Measurements from ENCODE around the gene PKM.

PKM gene

GRCh38 chr15:72189250-72189902, 41.6 kb downstream of the PKM start:
- H3K4me1 Mint-ChIP-seq (ENCODE audit: low read depth): peaks cover 5% of the 10 kb centered on the region
- H3K4me3 Mint-ChIP-seq: no peak overlapping the region
- no peaks in the 10 kb centered on the region for H3K9me3 Mint-ChIP-seq
- H3K27ac Mint-ChIP-seq: no peak overlapping the region
- peaks cover 25% of the 10 kb centered on the region for H3K27me3 Mint-ChIP-seq
- intact Hi-C loops (cut with micrococcal nuclease): no loop called here
- no peaks in the 10 kb centered on the region for H3K36me3 Mint-ChIP-seq (ENCODE audit: low read depth)

GRCh38 chr15:72184165-72184811, 46.7 kb downstream of the PKM start:
- H3K9me3 Mint-ChIP-seq: no peaks in the 10 kb centered on the region
- no peaks in the 10 kb centered on the region for H3K4me1 Mint-ChIP-seq (ENCODE audit: low read depth)
- intact Hi-C loops (cut with micrococcal nuclease): no loop called here
- no peak overlapping the region for H3K27ac Mint-ChIP-seq
- peaks cover 33% of the 10 kb centered on the region for H3K27me3 Mint-ChIP-seq
- H3K4me3 Mint-ChIP-seq: no peak overlapping the region
- H3K36me3 Mint-ChIP-seq (ENCODE audit: low read depth): no peaks in the 10 kb centered on the region

GRCh38 chr15:72183781-72184164, 47.2 kb downstream of the PKM start:
- no peaks in the 10 kb centered on the region for H3K4me1 Mint-ChIP-seq (ENCODE audit: low read depth)
- no peak overlapping the region for H3K27ac Mint-ChIP-seq
- no peaks in the 10 kb centered on the region for H3K36me3 Mint-ChIP-seq (ENCODE audit: low read depth)
- no peak overlapping the region for H3K4me3 Mint-ChIP-seq
- H3K27me3 Mint-ChIP-seq: peaks cover 33% of the 10 kb centered on the region
- no peaks in the 10 kb centered on the region for H3K9me3 Mint-ChIP-seq
- intact Hi-C loops (cut with micrococcal nuclease): no loop called here

GRCh38 chr15:72182673-72183072, 48.3 kb downstream of the PKM start:
- intact Hi-C loops (cut with micrococcal nuclease): no loop called here
- Mint-ChIP-seq H3K36me3 (ENCODE audit: low read depth) (no peaks in the 10 kb centered on the region), H3K9me3 (no peaks in the 10 kb centered on the region), H3K4me1 (ENCODE audit: low read depth) (no peaks in the 10 kb centered on the region), H3K27ac (no peak overlapping the region), H3K27me3 (peaks cover 30% of the 10 kb centered on the region), H3K4me3 (no peak overlapping the region)

DNA sequence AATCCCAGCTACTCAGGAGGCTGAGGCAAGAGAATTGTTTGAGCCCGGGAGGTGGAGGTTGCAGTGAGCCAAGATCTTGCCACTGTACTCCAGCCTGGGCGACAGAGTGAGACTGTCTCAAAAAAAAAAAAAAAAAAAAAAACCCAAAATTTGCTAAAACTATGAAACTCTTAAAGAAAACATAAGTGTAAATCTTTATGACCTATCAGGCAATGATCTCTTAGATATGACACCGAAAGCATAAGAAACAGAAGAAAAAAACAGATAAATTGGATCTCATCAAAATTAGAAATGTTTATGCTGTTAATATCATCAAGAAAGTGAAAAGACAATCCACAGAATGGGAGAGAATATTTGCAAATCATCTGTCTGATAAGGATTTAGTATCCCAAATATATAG, 48.7 kb downstream of the PKM start:
- Mint-ChIP-seq H3K4me3 (no peak overlapping the region), H3K27me3 (peaks cover 28% of the 10 kb centered on the region), H3K9me3 (no peaks in the 10 kb centered on the region), H3K4me1 (ENCODE audit: low read depth) (no peaks in the 10 kb centered on the region), H3K27ac (no peak overlapping the region), H3K36me3 (ENCODE audit: low read depth) (no peaks in the 10 kb centered on the region)
- intact Hi-C loops (cut with micrococcal nuclease): no loop called here

- H3K27me3 Mint-ChIP-seq: peaks cover 24% of the 10 kb centered on the region
- no peak overlapping the region for H3K4me3 Mint-ChIP-seq
- no peaks in the 10 kb centered on the region for H3K9me3 Mint-ChIP-seq
- intact Hi-C loops (cut with micrococcal nuclease): no loop called here
- no peak overlapping the region for H3K27ac Mint-ChIP-seq
- H3K36me3 Mint-ChIP-seq (ENCODE audit: low read depth): no peaks in the 10 kb centered on the region
- H3K4me1 Mint-ChIP-seq (ENCODE audit: low read depth): no peaks in the 10 kb centered on the region
These were observed 50.1 kb downstream of the PKM start for GRCh38 chr15:72180761-72181324.

DNA sequence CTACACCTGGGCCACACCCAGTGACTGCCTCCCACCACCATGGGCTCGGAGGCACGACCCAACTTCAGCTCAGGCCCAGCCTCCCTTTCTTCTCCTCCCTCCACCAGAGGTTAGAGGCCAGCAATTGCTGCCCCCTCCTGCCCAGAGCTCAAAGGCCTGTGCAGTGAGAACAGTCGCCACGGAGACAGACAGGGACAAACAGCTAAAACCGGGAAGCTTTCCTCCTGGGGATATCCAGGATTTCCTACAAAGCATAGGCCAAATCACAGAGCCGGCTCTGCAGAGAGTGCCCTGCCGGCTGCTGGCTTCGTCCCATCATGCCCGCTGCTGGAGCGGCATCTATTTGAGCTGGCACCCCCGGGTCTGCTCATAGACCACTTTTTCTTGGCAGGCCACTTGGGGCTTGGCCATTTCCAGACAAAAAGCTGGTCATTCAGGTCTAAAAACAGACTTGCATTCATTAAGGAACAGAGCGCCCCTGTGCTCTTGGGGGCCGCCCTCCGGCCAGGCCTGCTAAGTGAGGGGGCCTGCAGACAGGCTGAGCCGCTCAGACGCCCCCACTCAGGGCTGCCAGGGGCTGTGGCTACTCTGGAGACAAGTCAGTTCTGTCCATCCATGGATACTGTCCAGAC, 50.9 kb downstream of the PKM start:
- H3K4me3 Mint-ChIP-seq: no peak overlapping the region
- no peak overlapping the region for H3K27ac Mint-ChIP-seq
- no peaks in the 10 kb centered on the region for H3K4me1 Mint-ChIP-seq (ENCODE audit: low read depth)
- H3K9me3 Mint-ChIP-seq: no peaks in the 10 kb centered on the region
- H3K27me3 Mint-ChIP-seq: peaks cover 22% of the 10 kb centered on the region
- no peaks in the 10 kb centered on the region for H3K36me3 Mint-ChIP-seq (ENCODE audit: low read depth)
- intact Hi-C loops (cut with micrococcal nuclease): no loop called here

DNA sequence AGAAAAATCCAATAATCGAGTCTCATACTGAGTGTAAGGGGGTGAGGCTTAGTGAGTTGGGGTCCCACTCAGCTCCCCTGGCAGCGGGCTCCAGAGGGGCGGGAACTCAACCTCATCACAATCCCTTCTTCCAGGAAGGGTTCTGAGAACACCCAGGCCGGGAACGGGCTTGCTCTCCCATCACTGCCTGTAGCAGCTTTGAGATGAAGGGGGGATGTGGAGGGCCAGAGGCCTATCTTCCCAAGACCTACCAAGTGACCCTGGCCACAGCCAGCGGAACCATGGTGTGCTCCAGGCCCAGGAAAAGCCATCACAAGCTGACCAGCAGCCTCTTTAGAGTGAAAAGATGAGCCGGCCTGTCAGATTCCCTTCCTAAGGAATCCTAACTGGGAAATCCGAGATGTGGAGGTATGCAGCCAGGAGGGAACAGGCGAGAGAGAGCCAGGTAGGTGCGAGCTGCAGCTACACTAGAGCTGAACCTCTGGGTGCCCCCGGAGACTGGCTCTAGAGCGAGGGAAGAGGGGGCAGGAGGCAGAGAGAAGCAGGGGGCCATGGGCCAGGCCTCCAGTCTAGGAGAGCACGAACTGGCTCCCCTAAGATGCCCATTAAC, 51.9 kb downstream of the PKM start:
- Mint-ChIP-seq H3K4me3 (no peak overlapping the region), H3K27me3 (peaks cover 16% of the 10 kb centered on the region), H3K9me3 (no peaks in the 10 kb centered on the region), H3K36me3 (ENCODE audit: low read depth) (no peaks in the 10 kb centered on the region), H3K27ac (no peak overlapping the region), H3K4me1 (ENCODE audit: low read depth) (no peaks in the 10 kb centered on the region)
- intact Hi-C loops (cut with micrococcal nuclease): no loop called here

GRCh38 chr15:72176743-72177142, 54.2 kb downstream of the PKM start:
- H3K4me3 Mint-ChIP-seq: no peak overlapping the region

GRCh38 chr15:72176159-72176558, 54.8 kb downstream of the PKM start:
- H3K27me3 Mint-ChIP-seq: peaks cover 5% of the 10 kb centered on the region
- H3K9me3 Mint-ChIP-seq: no peaks in the 10 kb centered on the region
- no peaks in the 10 kb centered on the region for H3K4me1 Mint-ChIP-seq (ENCODE audit: low read depth)
- no peak overlapping the region for H3K27ac Mint-ChIP-seq
- H3K36me3 Mint-ChIP-seq (ENCODE audit: low read depth): no peaks in the 10 kb centered on the region
- intact Hi-C loops (cut with micrococcal nuclease): no loop called here
- no peak overlapping the region for H3K4me3 Mint-ChIP-seq

More at GRCh38 chr15:72176743-72177142, 54.2 kb downstream of the PKM start:
- intact Hi-C loops (cut with micrococcal nuclease): no loop called here
- H3K27ac Mint-ChIP-seq: no peak overlapping the region
- peaks cover 5% of the 10 kb centered on the region for H3K27me3 Mint-ChIP-seq
- no peaks in the 10 kb centered on the region for H3K36me3 Mint-ChIP-seq (ENCODE audit: low read depth)
- no peaks in the 10 kb centered on the region for H3K9me3 Mint-ChIP-seq
- H3K4me1 Mint-ChIP-seq (ENCODE audit: low read depth): no peaks in the 10 kb centered on the region

DNA sequence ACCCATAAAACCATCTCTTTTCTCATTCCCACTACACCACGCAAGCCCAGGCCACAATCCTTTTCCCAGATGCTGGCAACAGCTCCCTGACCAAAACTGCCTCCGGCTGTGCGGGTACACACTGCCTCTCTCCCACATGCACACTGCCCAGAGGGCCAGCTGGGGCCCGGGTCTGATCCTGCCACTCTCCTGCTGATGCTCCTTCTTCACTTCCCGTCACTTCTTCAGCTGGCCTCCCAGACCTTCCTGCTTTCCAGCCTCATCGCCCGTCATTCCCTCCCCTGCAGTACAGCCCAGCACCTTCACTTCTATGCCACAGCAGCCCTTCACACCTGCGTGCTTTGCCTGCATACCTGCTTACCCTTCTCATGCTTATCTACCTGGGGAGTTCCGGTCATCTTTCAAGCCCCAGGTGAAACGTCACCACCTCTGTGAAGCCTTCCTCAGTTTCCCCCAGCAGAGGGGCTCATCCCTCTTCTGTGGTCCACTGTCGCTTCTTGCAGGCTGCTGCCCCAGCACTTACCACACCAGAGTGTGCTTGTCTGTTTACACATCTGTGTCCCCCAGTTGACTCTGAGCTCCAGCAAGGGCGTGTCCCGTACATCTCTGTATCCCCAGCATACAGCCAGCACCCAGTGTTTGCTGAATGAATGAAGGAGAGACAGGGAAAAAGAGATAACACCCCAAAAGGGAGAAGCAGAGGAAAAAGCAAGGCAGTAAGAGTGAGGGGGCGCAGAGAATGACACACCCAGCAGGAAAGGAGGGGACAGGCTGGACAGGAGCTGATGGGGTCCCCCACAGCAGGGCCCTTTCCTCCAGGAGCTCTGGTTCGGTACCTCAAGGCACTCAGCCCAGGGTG, 55.6 kb downstream of the PKM start:
- Mint-ChIP-seq H3K9me3 (no peaks in the 10 kb centered on the region), H3K27ac (no peak overlapping the region), H3K27me3 (peaks cover 5% of the 10 kb centered on the region), H3K36me3 (ENCODE audit: low read depth) (no peaks in the 10 kb centered on the region), H3K4me1 (ENCODE audit: low read depth) (no peaks in the 10 kb centered on the region), H3K4me3 (no peak overlapping the region)
- intact Hi-C loops (cut with micrococcal nuclease): no loop called here

GRCh38 chr15:72174551-72175165, 56.3 kb downstream of the PKM start:
- Mint-ChIP-seq H3K9me3 (no peaks in the 10 kb centered on the region), H3K36me3 (ENCODE audit: low read depth) (no peaks in the 10 kb centered on the region), H3K27me3 (peaks cover 5% of the 10 kb centered on the region), H3K4me3 (no peak overlapping the region), H3K4me1 (ENCODE audit: low read depth) (no peaks in the 10 kb centered on the region), H3K27ac (no peak overlapping the region)
- intact Hi-C loops (cut with micrococcal nuclease): no loop called here

DNA sequence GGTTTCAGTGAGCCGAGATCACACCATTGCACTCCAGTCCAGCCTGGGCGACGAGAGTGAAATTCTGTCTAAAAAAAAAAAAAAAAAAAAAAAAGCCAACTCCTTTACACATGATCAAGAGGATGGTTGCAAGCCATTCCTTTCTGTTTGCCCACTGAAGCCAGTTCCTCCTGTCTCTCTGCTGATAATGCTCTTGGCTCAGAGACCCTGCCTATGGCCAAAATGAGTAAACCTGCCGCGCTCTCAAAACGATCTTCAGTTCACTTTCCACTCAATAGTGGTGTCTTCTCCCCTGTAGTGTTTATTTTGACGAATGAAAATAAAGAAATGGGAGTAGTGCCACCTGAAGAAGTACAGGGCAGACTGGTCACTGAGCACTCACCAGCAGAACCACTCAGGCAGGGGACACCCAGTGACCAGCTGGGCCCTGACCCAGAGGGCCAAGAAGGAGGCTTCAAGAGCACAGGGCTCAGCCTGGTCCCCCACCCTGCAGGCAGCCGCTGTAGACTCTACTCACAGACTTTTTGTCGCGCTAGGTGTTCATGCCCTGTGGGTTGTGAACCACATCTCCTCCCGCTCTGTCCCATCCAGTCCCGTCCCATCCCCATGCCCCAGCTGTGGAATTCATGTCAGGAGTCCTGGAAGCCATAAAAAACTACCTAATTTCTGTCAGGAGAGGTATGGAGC, 57.0 kb downstream of the PKM start:
- Mint-ChIP-seq H3K36me3 (ENCODE audit: low read depth) (no peaks in the 10 kb centered on the region), H3K4me1 (ENCODE audit: low read depth) (no peaks in the 10 kb centered on the region), H3K27ac (no peak overlapping the region), H3K27me3 (peaks cover 5% of the 10 kb centered on the region), H3K4me3 (no peak overlapping the region), H3K9me3 (no peaks in the 10 kb centered on the region)
- intact Hi-C loops (cut with micrococcal nuclease): no loop called here

All from dendritic cell treated with granulocyte-macrophage colony-stimulating factor and Interleukin-4, amounts not matched to agents 40 ng/mL and 50 ng/mL, for 4 days (primary cell).